Activated gamma-delta T cell treated with anti-CD3 and anti-CD28 coated beads, Interleukin-2, amount 50 U/mL, for 16 hours (primary cell): ENCODE measurements around the gene CCDC69.
"Not testable (repeated sequence)": the region's sequence is repeated elsewhere in the genome, so short reads cannot be mapped to it uniquely, and the experiment has no call there.

ENCODE experiments used
- DNase-seq: peaks from one replicate; pipeline ENCODE4 v3.0.0-alpha.2; 2020; ENCODE audit warnings: low read depth

The CCDC69 gene

GRCh38 chr5:151245680-151246219, 21.9 kb upstream of the CCDC69 start:
- DNase-seq, result no peak

- no peak for DNase-seq
These were observed 20.3 kb upstream of the CCDC69 start for GRCh38 chr5:151244206-151244605.

GRCh38 chr5:151243564-151243963, 19.7 kb upstream of the CCDC69 start:
- no peak for DNase-seq

- DNase-seq, result no peak
These were observed 19.2 kb upstream of the CCDC69 start for GRCh38 chr5:151243127-151243526.

- no peak for DNase-seq
These were observed 17.2 kb upstream of the CCDC69 start for GRCh38 chr5:151240924-151241635.

- not testable (repeated sequence) for DNase-seq
These were observed 16.5 kb upstream of the CCDC69 start for GRCh38 chr5:151240268-151240835.

GRCh38 chr5:151239237-151239861, 15.5 kb upstream of the CCDC69 start:
- DNase-seq, result peak; percentile 42

GRCh38 chr5:151238303-151238741, 14.4 kb upstream of the CCDC69 start:
- no peak for DNase-seq

- DNase-seq, result no peak
These were observed 13.8 kb upstream of the CCDC69 start for GRCh38 chr5:151237685-151238084.

- no peak for DNase-seq
These were observed 13.0 kb upstream of the CCDC69 start for GRCh38 chr5:151236888-151237287.

GRCh38 chr5:151235239-151235571, 11.3 kb upstream of the CCDC69 start:
- DNase-seq, result not testable (repeated sequence)

GRCh38 chr5:151234476-151235238, 10.8 kb upstream of the CCDC69 start:
- DNase-seq, result no peak

- DNase-seq, result no peak
These were observed 9.8 kb upstream of the CCDC69 start for GRCh38 chr5:151233616-151234085.

- no peak for DNase-seq
These were observed 7.5 kb upstream of the CCDC69 start for GRCh38 chr5:151231359-151231758.

GRCh38 chr5:151230048-151230680, 6.3 kb upstream of the CCDC69 start:
- no peak for DNase-seq

- no peak for DNase-seq
These were observed 5.1 kb upstream of the CCDC69 start for GRCh38 chr5:151228986-151229385.

GRCh38 chr5:151227918-151228447, 4.1 kb upstream of the CCDC69 start:
- no peak for DNase-seq

GRCh38 chr5:151225475-151225874, 1.6 kb upstream of the CCDC69 start:
- no peak for DNase-seq

GRCh38 chr5:151225071-151225470, 1.2 kb upstream of the CCDC69 start:
- no peak for DNase-seq

GRCh38 chr5:151224372-151224771, 480 bp upstream of the CCDC69 start:
- DNase-seq, result no peak

- DNase-seq, result peak; percentile 25
These were observed 974 bp downstream of the CCDC69 start for GRCh38 chr5:151222790-151223446.
